Natural killer cell (primary cell): Measurements from ENCODE around the gene ZNF76. TPM values are rescaled to one million over a fixed set of nuclear protein-coding genes. Genes with fewer than 3 reads are reported as not detected.

Experiments used
- ATAC-seq, 3 donors: fragments of 150-1000 bp in 2 of 3; fragments of 200-7000 bp in 1 of 3; cut with Tn5 transposase; 1 replicate in 1 of 3; 2 replicates in 2 of 3; pipeline ENCODE4 v1.10.0; 2021; ENCODE audit warnings: mild to moderate bottlenecking in 2 of 3, moderate library complexity in 2 of 3
- DNase-seq, 2 donors: peaks; one replicate each; pipeline versions ENCODE4 v3.0.0 to v3.0.0-alpha.2; 2013 to 2021; ENCODE audit warnings: mixed read lengths in 1 of 2
- H3K27ac ChIP-seq: one replicate; pipeline ENCODE4 v1.5.1; 2013; ENCODE audit warnings: mild to moderate bottlenecking, low read length
- H3K27me3 ChIP-seq: one replicate; pipeline ENCODE4 v1.6.1; 2013; ENCODE audit warnings: low read length; ENCODE audit not compliant: control insufficient read depth, insufficient read depth
- H3K36me3 ChIP-seq: one replicate; pipeline ENCODE4 v1.6.1; 2013; ENCODE audit warnings: low read length; ENCODE audit not compliant: control insufficient read depth, insufficient read depth
- H3K4me1 ChIP-seq: one replicate; pipeline ENCODE4 v1.6.1; 2013; ENCODE audit warnings: low read length; ENCODE audit not compliant: control insufficient read depth, insufficient read depth
- H3K4me3 ChIP-seq: one replicate; pipeline ENCODE4 v1.5.1; 2013; ENCODE audit warnings: low read length
- H3K9me3 ChIP-seq: one replicate; pipeline ENCODE4 v1.6.1; 2013; ENCODE audit warnings: low read length; ENCODE audit not compliant: control insufficient read depth, insufficient read depth
- H3K27ac Mint-ChIP-seq, 2 donors: one replicate each; pipeline ENCODE4 v1.8.0; 2022; ENCODE audit warnings: mild to moderate bottlenecking in 2 of 2, mixed read lengths in 2 of 2, moderate library complexity in 1 of 2
- H3K27me3 Mint-ChIP-seq, 2 donors: one replicate each; pipeline ENCODE4 v1.8.0; 2022; ENCODE audit warnings: low read depth in 2 of 2, mixed read lengths in 2 of 2
- H3K36me3 Mint-ChIP-seq: one replicate; pipeline ENCODE4 v1.8.0; 2022; ENCODE audit warnings: mixed read lengths
- H3K4me1 Mint-ChIP-seq, 2 donors: one replicate each; pipeline ENCODE4 v1.8.0; 2022; ENCODE audit warnings: mixed read lengths in 2 of 2
- H3K4me3 Mint-ChIP-seq: one replicate; pipeline ENCODE4 v1.8.0; 2022; ENCODE audit warnings: mild to moderate bottlenecking, moderate library complexity, mixed read lengths
- H3K9me3 Mint-ChIP-seq, 2 donors: one replicate each; pipeline ENCODE4 v1.8.0; 2022; ENCODE audit warnings: mixed read lengths in 2 of 2
- WGBS: methylation state at CpG from one replicate; pipeline ENCODE4 v1.1.7; 2013; ENCODE audit warnings: missing lambda C conversion rate; ENCODE audit not compliant: insufficient coverage; 5-methylcytosine and 5-hydroxymethylcytosine counted together
- intact Hi-C: fragments of 100-400 bp; cut with micrococcal nuclease; formaldehyde crosslinking; loops from one replicate; pipeline ENCODE4 v1.14.2; 2022
- total RNA-seq, 4 donors: library from RNA; stranded (reverse); fragments of 120-200 nt in 1 of 4; gene quantifications; one replicate each; pipeline versions ENCODE4 v1.2.3 to v1.2.4, GENCODE V29; 2013 to 2022
- TF ChIP-seq, protein P1 (sequence below): fragments of 200-600 bp; IDR thresholded peaks from one replicate; pipeline ENCODE4 v1.8.0; 2022; ENCODE audit warnings: antibody characterized with exemption

Gene ZNF76
- total RNA-seq, 3 donors from 2014 or later (not counting 1 experiment from before 2014, with no cell fraction given) = 62.7 to 81.6 (median 64.6) TPM

DNA sequence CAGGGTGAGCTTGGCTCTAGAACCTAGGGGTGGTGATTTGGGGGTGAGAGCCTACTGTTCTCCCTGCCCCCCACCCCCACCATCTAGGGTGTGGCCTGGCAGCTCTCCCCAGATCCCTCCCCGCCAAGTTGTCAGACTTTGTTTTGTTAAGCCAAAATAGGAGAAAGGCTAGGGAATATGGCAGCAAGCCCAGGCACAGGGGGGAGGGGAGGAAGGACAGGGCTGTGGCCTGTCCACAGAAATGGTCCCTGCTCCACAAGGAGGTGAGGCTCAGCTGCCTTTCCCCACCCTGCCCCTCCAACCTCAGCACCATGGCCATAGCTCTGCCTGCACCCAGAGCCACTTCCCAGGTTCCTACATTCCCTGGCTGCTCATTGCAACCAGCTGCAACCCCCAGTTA, 28.6 kb upstream of the ZNF76 start:
- no peaks in the 10 kb centered on the region for H3K36me3 ChIP-seq
- no peak overlapping the region for H3K27ac ChIP-seq
- Mint-ChIP-seq H3K4me3 (no peak overlapping the region), H3K27ac (no peak overlapping the region), H3K9me3 (no peaks in the 10 kb centered on the region), H3K4me1 (peaks cover 0 to 4% of the 10 kb centered on the region in 2 donors), H3K36me3 (no peaks in the 10 kb centered on the region), H3K27me3 (no peaks in the 10 kb centered on the region)
- H3K4me1 ChIP-seq = no peaks in the 10 kb centered on the region
- H3K9me3 ChIP-seq = no peaks in the 10 kb centered on the region
- ATAC-seq = no peak
- DNase-seq = no peak
- intact Hi-C loops = no loop called here
- WGBS = no CpG with 5 or more reads among the region's 1 CpG
- H3K27me3 ChIP-seq = no peaks in the 10 kb centered on the region
- no peak overlapping the region for H3K4me3 ChIP-seq
- TF ChIP-seq, protein P1, sequence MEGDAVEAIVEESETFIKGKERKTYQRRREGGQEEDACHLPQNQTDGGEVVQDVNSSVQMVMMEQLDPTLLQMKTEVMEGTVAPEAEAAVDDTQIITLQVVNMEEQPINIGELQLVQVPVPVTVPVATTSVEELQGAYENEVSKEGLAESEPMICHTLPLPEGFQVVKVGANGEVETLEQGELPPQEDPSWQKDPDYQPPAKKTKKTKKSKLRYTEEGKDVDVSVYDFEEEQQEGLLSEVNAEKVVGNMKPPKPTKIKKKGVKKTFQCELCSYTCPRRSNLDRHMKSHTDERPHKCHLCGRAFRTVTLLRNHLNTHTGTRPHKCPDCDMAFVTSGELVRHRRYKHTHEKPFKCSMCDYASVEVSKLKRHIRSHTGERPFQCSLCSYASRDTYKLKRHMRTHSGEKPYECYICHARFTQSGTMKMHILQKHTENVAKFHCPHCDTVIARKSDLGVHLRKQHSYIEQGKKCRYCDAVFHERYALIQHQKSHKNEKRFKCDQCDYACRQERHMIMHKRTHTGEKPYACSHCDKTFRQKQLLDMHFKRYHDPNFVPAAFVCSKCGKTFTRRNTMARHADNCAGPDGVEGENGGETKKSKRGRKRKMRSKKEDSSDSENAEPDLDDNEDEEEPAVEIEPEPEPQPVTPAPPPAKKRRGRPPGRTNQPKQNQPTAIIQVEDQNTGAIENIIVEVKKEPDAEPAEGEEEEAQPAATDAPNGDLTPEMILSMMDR = no peak

GRCh38 chr6:35231563-35231962, 28.0 kb upstream of the ZNF76 start:
- no peak overlapping the region for H3K27ac Mint-ChIP-seq
- H3K4me1 Mint-ChIP-seq = peaks cover 0 to 4% of the 10 kb centered on the region in 2 donors
- no peak overlapping the region for H3K4me3 ChIP-seq
- H3K36me3 Mint-ChIP-seq = no peaks in the 10 kb centered on the region
- H3K36me3 ChIP-seq = no peaks in the 10 kb centered on the region
- DNase-seq (no peak), ATAC-seq (no peak)
- no peak overlapping the region for H3K4me3 Mint-ChIP-seq
- WGBS = 96% methylated on average over 7 of the region's 7 CpGs
- TF ChIP-seq, protein P1 = no peak
- no peaks in the 10 kb centered on the region for H3K27me3 ChIP-seq
- no peaks in the 10 kb centered on the region for H3K9me3 ChIP-seq
- H3K4me1 ChIP-seq = no peaks in the 10 kb centered on the region
- H3K27ac ChIP-seq = no peak overlapping the region
- H3K9me3 Mint-ChIP-seq = no peaks in the 10 kb centered on the region
- H3K27me3 Mint-ChIP-seq = no peaks in the 10 kb centered on the region
- intact Hi-C loops = no loop called here

GRCh38 chr6:35234901-35235300, 24.6 kb upstream of the ZNF76 start:
- Histone ChIP-seq H3K4me3 (no peak overlapping the region), H3K9me3 (no peaks in the 10 kb centered on the region), H3K4me1 (no peaks in the 10 kb centered on the region), H3K27me3 (no peaks in the 10 kb centered on the region), H3K36me3 (no peaks in the 10 kb centered on the region), H3K27ac (no peak overlapping the region)
- WGBS = 75% methylated on average over 4 of the region's 4 CpGs
- Mint-ChIP-seq H3K36me3 (no peaks in the 10 kb centered on the region), H3K4me1 (peaks cover 0 to 9% of the 10 kb centered on the region in 2 donors), H3K27me3 (no peaks in the 10 kb centered on the region), H3K4me3 (no peak overlapping the region), H3K9me3 (no peaks in the 10 kb centered on the region), H3K27ac (no peak overlapping the region)
- intact Hi-C loops = no loop called here
- no peak for DNase-seq
- ATAC-seq = no peak
- TF ChIP-seq, protein P1 = no peak

DNA sequence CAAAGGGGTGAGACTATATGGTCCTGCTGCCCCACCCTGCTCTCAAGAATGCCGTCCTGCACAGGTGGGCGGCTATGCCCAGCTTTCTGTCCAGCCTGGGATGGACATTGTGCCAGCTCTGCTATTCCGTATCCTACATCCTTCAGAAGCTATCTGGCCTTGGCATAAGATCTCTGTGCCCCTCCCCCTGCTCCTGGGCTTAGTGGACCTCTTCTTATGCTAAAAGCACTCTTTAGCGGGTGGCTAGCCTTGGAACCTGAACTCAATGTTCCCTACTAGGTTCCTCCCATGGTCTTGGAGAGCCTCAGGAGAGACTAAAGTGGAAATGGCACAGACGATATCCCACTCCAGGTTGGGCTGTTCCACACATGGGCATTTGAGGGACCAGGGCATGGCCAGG, 23.3 kb upstream of the ZNF76 start:
- Mint-ChIP-seq H3K36me3 (no peaks in the 10 kb centered on the region), H3K9me3 (no peaks in the 10 kb centered on the region), H3K4me3 (no peak overlapping the region), H3K27me3 (no peaks in the 10 kb centered on the region), H3K4me1 (peaks cover 5 to 10% of the 10 kb centered on the region in 2 donors), H3K27ac (no peak overlapping the region)
- Histone ChIP-seq H3K9me3 (no peaks in the 10 kb centered on the region), H3K36me3 (no peaks in the 10 kb centered on the region), H3K27me3 (no peaks in the 10 kb centered on the region), H3K4me3 (no peak overlapping the region), H3K27ac (no peak overlapping the region), H3K4me1 (no peaks in the 10 kb centered on the region)
- intact Hi-C loops = no loop called here
- DNase-seq = no peak
- no peak for ATAC-seq
- TF ChIP-seq, protein P1 = no peak
- 96% methylated on average over 5 of the region's 5 CpGs for WGBS
